Measurements from ENCODE around the gene PSG11.
"Not testable (repeated sequence)": the region's sequence is repeated elsewhere in the genome, so short reads cannot be mapped to it uniquely, and the experiment has no call there.

The PSG11 gene

DNA sequence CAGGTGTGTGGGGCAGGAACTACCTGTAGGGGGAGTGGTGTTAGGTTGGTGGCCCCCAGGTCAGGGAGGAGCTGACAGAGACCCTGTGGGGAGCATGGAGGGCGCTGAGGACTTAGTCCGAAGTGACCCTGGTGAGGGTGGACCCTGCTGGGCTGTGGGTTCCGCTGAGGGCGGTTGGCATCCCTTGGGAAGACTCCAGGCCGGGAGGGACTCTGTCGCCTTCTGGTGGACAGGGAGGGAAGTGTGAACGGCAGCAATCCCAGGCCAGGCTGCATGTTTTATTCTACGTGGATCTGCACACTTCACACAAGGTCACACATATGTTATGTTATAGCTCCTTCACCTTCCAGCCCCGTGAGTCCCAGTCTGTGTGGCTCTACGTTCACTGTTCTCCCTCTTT lies 1.7 kb upstream of the PSG11 start:
- H3K27ac ChIP-seq (ENCODE audit: low read depth in 2 of 2, low read length in 2 of 2); H3K9me3 ChIP-seq (ENCODE audit: control insufficient read depth in 2 of 2, low read length in 2 of 2); H3K9ac ChIP-seq (ENCODE audit: low read depth in 1 of 2, low read length in 2 of 2); H3K27me3 ChIP-seq (ENCODE audit: control insufficient read depth in 2 of 2, insufficient read depth in 2 of 2, low read length in 2 of 2); H3K4me1 ChIP-seq (ENCODE audit: control insufficient read depth in 2 of 2, insufficient read depth in 2 of 2, low read length in 2 of 2); H3K36me3 ChIP-seq (ENCODE audit: control insufficient read depth in 2 of 2, insufficient read depth in 2 of 2, low read length in 2 of 2); H3K4me3 ChIP-seq (ENCODE audit: low read length in 2 of 2): not testable (repeated sequence)

DNA sequence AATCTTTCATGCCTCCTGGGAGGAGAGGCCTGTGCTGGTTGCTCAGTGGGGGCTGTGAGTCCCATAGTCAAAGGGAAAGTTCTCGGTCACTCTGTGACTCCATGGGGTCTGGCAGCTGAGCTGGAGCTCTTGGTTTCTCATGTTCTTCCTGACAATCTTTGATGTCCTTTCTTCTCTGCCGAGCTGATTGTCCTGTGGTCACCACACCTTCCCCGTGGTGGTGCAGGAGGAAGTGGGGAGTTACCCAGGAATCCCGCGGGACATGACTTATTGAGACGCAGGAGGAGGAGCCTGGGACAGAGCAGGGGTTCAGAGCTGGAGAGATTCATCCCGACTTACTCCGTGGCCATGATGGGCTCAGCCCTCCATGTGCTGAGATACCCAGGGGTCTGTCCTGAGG lies 792 bp upstream of the PSG11 start:
- not testable (repeated sequence) for H3K4me3 ChIP-seq (ENCODE audit: low read length in 2 of 2); H3K9ac ChIP-seq (ENCODE audit: low read depth in 1 of 2, low read length in 2 of 2); H3K27me3 ChIP-seq (ENCODE audit: control insufficient read depth in 2 of 2, insufficient read depth in 2 of 2, low read length in 2 of 2); H3K9me3 ChIP-seq (ENCODE audit: control insufficient read depth in 2 of 2, low read length in 2 of 2); H3K27ac ChIP-seq (ENCODE audit: low read depth in 2 of 2, low read length in 2 of 2); H3K4me1 ChIP-seq (ENCODE audit: control insufficient read depth in 2 of 2, insufficient read depth in 2 of 2, low read length in 2 of 2); H3K36me3 ChIP-seq (ENCODE audit: control insufficient read depth in 2 of 2, insufficient read depth in 2 of 2, low read length in 2 of 2)

GRCh38 chr19:43022098-43022497 lies 4.2 kb downstream of the PSG11 start:
- not testable (repeated sequence) for H3K9me3 ChIP-seq (ENCODE audit: control insufficient read depth in 2 of 2, low read length in 2 of 2); H3K4me1 ChIP-seq (ENCODE audit: control insufficient read depth in 2 of 2, insufficient read depth in 2 of 2, low read length in 2 of 2); H3K4me3 ChIP-seq (ENCODE audit: low read length in 2 of 2); H3K27me3 ChIP-seq (ENCODE audit: control insufficient read depth in 2 of 2, insufficient read depth in 2 of 2, low read length in 2 of 2); H3K36me3 ChIP-seq (ENCODE audit: control insufficient read depth in 2 of 2, insufficient read depth in 2 of 2, low read length in 2 of 2); H3K9ac ChIP-seq (ENCODE audit: low read depth in 1 of 2, low read length in 2 of 2); H3K27ac ChIP-seq (ENCODE audit: low read depth in 2 of 2, low read length in 2 of 2)

DNA sequence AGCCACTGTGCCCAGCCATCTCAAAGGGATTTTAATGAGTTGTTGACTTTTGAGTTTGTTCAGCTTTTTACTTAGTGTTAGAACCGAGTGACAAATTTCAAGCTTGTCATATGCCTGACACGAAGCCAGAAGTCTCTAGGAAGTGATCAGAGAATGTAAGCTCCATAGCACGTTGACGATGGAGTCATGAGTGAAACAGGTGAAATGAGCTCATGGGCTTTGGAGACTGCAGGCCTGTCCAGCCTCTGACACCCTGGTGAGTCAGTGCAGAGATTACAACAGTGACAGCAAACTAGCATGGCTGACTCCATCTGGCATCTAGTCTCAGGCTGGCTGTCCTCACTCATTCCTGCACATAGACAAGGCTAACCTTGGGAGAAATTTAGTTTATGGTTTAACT lies 4.6 kb downstream of the PSG11 start:
- H3K4me3 ChIP-seq (ENCODE audit: low read length in 2 of 2); H3K27me3 ChIP-seq (ENCODE audit: control insufficient read depth in 2 of 2, insufficient read depth in 2 of 2, low read length in 2 of 2); H3K9me3 ChIP-seq (ENCODE audit: control insufficient read depth in 2 of 2, low read length in 2 of 2); H3K36me3 ChIP-seq (ENCODE audit: control insufficient read depth in 2 of 2, insufficient read depth in 2 of 2, low read length in 2 of 2); H3K9ac ChIP-seq (ENCODE audit: low read depth in 1 of 2, low read length in 2 of 2); H3K27ac ChIP-seq (ENCODE audit: low read depth in 2 of 2, low read length in 2 of 2); H3K4me1 ChIP-seq (ENCODE audit: control insufficient read depth in 2 of 2, insufficient read depth in 2 of 2, low read length in 2 of 2): not testable (repeated sequence)

GRCh38 chr19:43019588-43019987 lies 6.7 kb downstream of the PSG11 start:
- not testable (repeated sequence) for H3K4me3 ChIP-seq (ENCODE audit: low read length in 2 of 2)

GRCh38 chr19:43005841-43006240 lies 20.4 kb downstream of the PSG11 start:
- H3K27me3 ChIP-seq (ENCODE audit: control insufficient read depth in 2 of 2, insufficient read depth in 2 of 2, low read length in 2 of 2); H3K27ac ChIP-seq (ENCODE audit: low read depth in 2 of 2, low read length in 2 of 2); H3K9ac ChIP-seq (ENCODE audit: low read depth in 1 of 2, low read length in 2 of 2); H3K4me1 ChIP-seq (ENCODE audit: control insufficient read depth in 2 of 2, insufficient read depth in 2 of 2, low read length in 2 of 2); H3K9me3 ChIP-seq (ENCODE audit: control insufficient read depth in 2 of 2, low read length in 2 of 2); H3K4me3 ChIP-seq (ENCODE audit: low read length in 2 of 2); H3K36me3 ChIP-seq (ENCODE audit: control insufficient read depth in 2 of 2, insufficient read depth in 2 of 2, low read length in 2 of 2): not testable (repeated sequence)

More at GRCh38 chr19:43019588-43019987, 6.7 kb downstream of the PSG11 start:
- H3K9ac ChIP-seq (ENCODE audit: low read depth in 1 of 2, low read length in 2 of 2); H3K9me3 ChIP-seq (ENCODE audit: control insufficient read depth in 2 of 2, low read length in 2 of 2); H3K27me3 ChIP-seq (ENCODE audit: control insufficient read depth in 2 of 2, insufficient read depth in 2 of 2, low read length in 2 of 2); H3K27ac ChIP-seq (ENCODE audit: low read depth in 2 of 2, low read length in 2 of 2); H3K36me3 ChIP-seq (ENCODE audit: control insufficient read depth in 2 of 2, insufficient read depth in 2 of 2, low read length in 2 of 2); H3K4me1 ChIP-seq (ENCODE audit: control insufficient read depth in 2 of 2, insufficient read depth in 2 of 2, low read length in 2 of 2): not testable (repeated sequence)

DNA sequence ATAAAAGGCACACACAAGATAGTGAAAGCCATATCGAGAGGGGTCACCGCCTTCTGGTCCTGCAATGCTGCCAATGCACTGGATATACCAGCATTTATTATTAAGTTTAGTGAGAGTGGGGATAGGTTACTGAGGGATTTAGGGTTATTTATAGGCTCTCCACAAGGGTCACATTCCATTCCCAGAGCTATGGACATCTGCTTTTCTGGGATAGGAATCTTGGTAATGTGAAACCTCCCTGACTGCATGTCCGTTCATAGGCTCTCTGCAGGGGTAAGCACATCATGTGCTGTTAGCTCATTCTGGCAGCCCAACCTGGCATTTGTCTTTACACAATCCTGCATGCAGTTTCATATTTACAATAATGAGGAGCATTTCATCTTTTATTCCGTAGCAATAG lies 21.4 kb downstream of the PSG11 start:
- not testable (repeated sequence) for H3K4me1 ChIP-seq (ENCODE audit: control insufficient read depth in 2 of 2, insufficient read depth in 2 of 2, low read length in 2 of 2); H3K9ac ChIP-seq (ENCODE audit: low read depth in 1 of 2, low read length in 2 of 2); H3K4me3 ChIP-seq (ENCODE audit: low read length in 2 of 2); H3K9me3 ChIP-seq (ENCODE audit: control insufficient read depth in 2 of 2, low read length in 2 of 2); H3K27me3 ChIP-seq (ENCODE audit: control insufficient read depth in 2 of 2, insufficient read depth in 2 of 2, low read length in 2 of 2); H3K36me3 ChIP-seq (ENCODE audit: control insufficient read depth in 2 of 2, insufficient read depth in 2 of 2, low read length in 2 of 2); H3K27ac ChIP-seq (ENCODE audit: low read depth in 2 of 2, low read length in 2 of 2)

DNA sequence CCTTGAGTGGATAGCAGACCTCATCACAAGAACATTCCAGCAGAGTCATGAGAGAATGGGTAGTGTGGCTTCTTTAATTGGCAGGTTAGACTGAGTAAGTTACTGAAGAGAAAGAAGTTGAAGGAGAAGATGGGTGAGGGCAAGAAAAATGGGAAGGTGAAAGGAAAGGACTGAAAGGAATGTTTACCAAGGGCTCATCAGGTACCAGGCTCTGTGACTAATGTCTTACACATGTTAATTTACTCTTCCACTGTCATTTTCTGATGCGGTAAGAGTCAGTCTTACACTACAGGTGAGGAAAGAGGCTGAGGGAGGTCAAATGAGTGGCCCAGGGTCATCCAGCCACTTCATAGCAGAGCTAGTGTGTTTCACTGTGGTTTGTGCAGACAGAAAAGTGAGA lies 22.6 kb downstream of the PSG11 start:
- H3K4me3 ChIP-seq (ENCODE audit: low read length in 2 of 2); H3K9me3 ChIP-seq (ENCODE audit: control insufficient read depth in 2 of 2, low read length in 2 of 2); H3K27ac ChIP-seq (ENCODE audit: low read depth in 2 of 2, low read length in 2 of 2); H3K4me1 ChIP-seq (ENCODE audit: control insufficient read depth in 2 of 2, insufficient read depth in 2 of 2, low read length in 2 of 2); H3K36me3 ChIP-seq (ENCODE audit: control insufficient read depth in 2 of 2, insufficient read depth in 2 of 2, low read length in 2 of 2); H3K27me3 ChIP-seq (ENCODE audit: control insufficient read depth in 2 of 2, insufficient read depth in 2 of 2, low read length in 2 of 2); H3K9ac ChIP-seq (ENCODE audit: low read depth in 1 of 2, low read length in 2 of 2): not testable (repeated sequence)

DNA sequence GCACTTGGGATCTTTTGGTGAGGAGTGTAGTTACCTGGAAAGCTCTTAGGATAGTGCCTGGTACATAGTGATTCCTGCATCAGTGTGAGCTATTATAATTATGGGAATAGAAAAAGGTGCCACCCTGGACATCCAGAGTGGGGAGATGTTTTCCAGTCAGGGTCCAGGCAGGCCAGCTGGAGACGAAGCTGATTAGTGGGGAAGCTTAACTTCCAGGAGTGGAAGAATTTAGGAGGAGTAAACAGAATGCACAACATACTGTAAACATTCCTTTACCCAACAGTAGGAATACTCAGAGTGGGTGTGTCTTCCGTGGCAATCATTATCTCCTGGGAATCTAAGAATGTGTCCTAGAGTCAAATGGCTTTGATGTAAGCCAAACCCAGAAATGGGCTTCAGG lies 23.3 kb downstream of the PSG11 start:
- H3K4me1 ChIP-seq (ENCODE audit: control insufficient read depth in 2 of 2, insufficient read depth in 2 of 2, low read length in 2 of 2); H3K27ac ChIP-seq (ENCODE audit: low read depth in 2 of 2, low read length in 2 of 2); H3K4me3 ChIP-seq (ENCODE audit: low read length in 2 of 2); H3K9ac ChIP-seq (ENCODE audit: low read depth in 1 of 2, low read length in 2 of 2); H3K36me3 ChIP-seq (ENCODE audit: control insufficient read depth in 2 of 2, insufficient read depth in 2 of 2, low read length in 2 of 2); H3K27me3 ChIP-seq (ENCODE audit: control insufficient read depth in 2 of 2, insufficient read depth in 2 of 2, low read length in 2 of 2); H3K9me3 ChIP-seq (ENCODE audit: control insufficient read depth in 2 of 2, low read length in 2 of 2): not testable (repeated sequence)

DNA sequence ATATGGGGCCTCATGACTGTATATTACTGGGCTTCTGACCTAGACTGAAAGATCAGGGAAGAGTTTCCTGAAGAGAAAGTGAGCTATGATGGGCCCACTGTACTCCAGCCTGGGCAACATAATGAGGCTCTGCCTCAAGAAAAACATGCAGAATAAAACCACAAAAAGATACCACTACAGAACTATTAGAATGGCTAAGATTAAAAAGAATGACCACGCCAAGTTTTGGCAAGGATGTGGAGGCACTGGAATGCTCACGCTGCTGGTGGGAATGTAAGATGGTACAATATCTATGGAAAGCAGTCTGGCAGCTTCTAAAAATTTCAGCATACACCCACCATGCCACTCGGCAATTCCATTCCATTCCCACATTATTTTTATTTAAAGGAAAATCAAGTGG lies 30.1 kb downstream of the PSG11 start:
- not testable (repeated sequence) for H3K9me3 ChIP-seq (ENCODE audit: control insufficient read depth in 2 of 2, low read length in 2 of 2); H3K4me1 ChIP-seq (ENCODE audit: control insufficient read depth in 2 of 2, insufficient read depth in 2 of 2, low read length in 2 of 2); H3K27ac ChIP-seq (ENCODE audit: low read depth in 2 of 2, low read length in 2 of 2); H3K9ac ChIP-seq (ENCODE audit: low read depth in 1 of 2, low read length in 2 of 2); H3K4me3 ChIP-seq (ENCODE audit: low read length in 2 of 2); H3K27me3 ChIP-seq (ENCODE audit: control insufficient read depth in 2 of 2, insufficient read depth in 2 of 2, low read length in 2 of 2); H3K36me3 ChIP-seq (ENCODE audit: control insufficient read depth in 2 of 2, insufficient read depth in 2 of 2, low read length in 2 of 2)

- H3K36me3 ChIP-seq (ENCODE audit: control insufficient read depth in 2 of 2, insufficient read depth in 2 of 2, low read length in 2 of 2); H3K9ac ChIP-seq (ENCODE audit: low read depth in 1 of 2, low read length in 2 of 2); H3K27ac ChIP-seq (ENCODE audit: low read depth in 2 of 2, low read length in 2 of 2); H3K4me1 ChIP-seq (ENCODE audit: control insufficient read depth in 2 of 2, insufficient read depth in 2 of 2, low read length in 2 of 2); H3K4me3 ChIP-seq (ENCODE audit: low read length in 2 of 2); H3K9me3 ChIP-seq (ENCODE audit: control insufficient read depth in 2 of 2, low read length in 2 of 2); H3K27me3 ChIP-seq (ENCODE audit: control insufficient read depth in 2 of 2, insufficient read depth in 2 of 2, low read length in 2 of 2): not testable (repeated sequence)
Measured at GRCh38 chr19:42992029-42992604, 34.2 kb downstream of the PSG11 start.

Measured in mucosa of rectum (tissue), 2 donors.